NB4 (cell line): ENCODE measurements around the gene TRAF3.

Source experiments
- CTCF ChIP-seq: IDR thresholded peaks from one replicate; pipeline ENCODE4 v1.5.1; 2012; ENCODE audit warnings: low read depth, low read length
- MAX ChIP-seq: IDR thresholded peaks from 2 replicates; pipeline ENCODE4 v1.6.1; 2011; ENCODE audit warnings: low read depth, low read length
- MYC ChIP-seq: IDR thresholded peaks from 2 replicates; pipeline ENCODE4 v1.6.1; 2011; ENCODE audit warnings: low read depth, low read length
- POLR2A ChIP-seq: IDR thresholded peaks from 2 replicates; pipeline ENCODE4 v1.6.1; 2011; ENCODE audit warnings: mild to moderate bottlenecking; ENCODE audit not compliant: insufficient read length; ENCODE audit errors: extremely low read depth

- TF ChIP-seq CTCF (no peak), MYC (no peak), POLR2A (no peak), MAX (no peak)
These were observed 41.0 kb downstream of the TRAF3 start for GRCh38 chr14:102817942-102818940.
